ENCODE data around the gene SEPTIN8.

SEPTIN8 gene, protein sequence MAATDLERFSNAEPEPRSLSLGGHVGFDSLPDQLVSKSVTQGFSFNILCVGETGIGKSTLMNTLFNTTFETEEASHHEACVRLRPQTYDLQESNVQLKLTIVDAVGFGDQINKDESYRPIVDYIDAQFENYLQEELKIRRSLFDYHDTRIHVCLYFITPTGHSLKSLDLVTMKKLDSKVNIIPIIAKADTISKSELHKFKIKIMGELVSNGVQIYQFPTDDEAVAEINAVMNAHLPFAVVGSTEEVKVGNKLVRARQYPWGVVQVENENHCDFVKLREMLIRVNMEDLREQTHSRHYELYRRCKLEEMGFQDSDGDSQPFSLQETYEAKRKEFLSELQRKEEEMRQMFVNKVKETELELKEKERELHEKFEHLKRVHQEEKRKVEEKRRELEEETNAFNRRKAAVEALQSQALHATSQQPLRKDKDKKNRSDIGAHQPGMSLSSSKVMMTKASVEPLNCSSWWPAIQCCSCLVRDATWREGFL
- long read RNA-seq, full-length matches to known transcripts: 29 of 47 reads
- long read RNA-seq, partial matches to known transcripts: 1 of 47 reads
- long read RNA-seq, other reads (novel, unspliced or antisense): 17 of 47 reads

GRCh38 chr5:132777209-132778069 is at the start of gene SEPTIN8:
SEPTIN8 (minus strand) TSS chr5:132777239; CDS start chr5:132777137, 102 bp downstream.
- TF ChIP-seq CTCF (IDR thresholded peaks at IDR 0.05; ENCODE audit: insufficient read depth, low read length): no peak
- TF ChIP-seq SPI1 (IDR thresholded peaks at IDR 0.05; ENCODE audit: borderline replicate concordance, low read depth): peak; percentile 16; the same call in 1 of the 2 replicates
- no peak within 1 kb of the TSS; the same call in 1 of the 2 replicates for H3K27ac ChIP-seq (replicated peaks)
- no peaks in the 10 kb centered on the region for H3K27me3 ChIP-seq (ENCODE audit: insufficient read depth, poor library complexity, severe bottlenecking)
- no peak for DNase-seq (ENCODE audit: low read depth in 1 of 2, low spot score in 1 of 2)
- peak within 1 kb of the TSS; percentile 55 for H3K4me3 ChIP-seq (replicated peaks; ENCODE audit: insufficient read depth, low read length)

- TF ChIP-seq CTCF (IDR thresholded peaks at IDR 0.05; ENCODE audit: insufficient read depth, low read length): no peak
- TF ChIP-seq, protein P1, sequence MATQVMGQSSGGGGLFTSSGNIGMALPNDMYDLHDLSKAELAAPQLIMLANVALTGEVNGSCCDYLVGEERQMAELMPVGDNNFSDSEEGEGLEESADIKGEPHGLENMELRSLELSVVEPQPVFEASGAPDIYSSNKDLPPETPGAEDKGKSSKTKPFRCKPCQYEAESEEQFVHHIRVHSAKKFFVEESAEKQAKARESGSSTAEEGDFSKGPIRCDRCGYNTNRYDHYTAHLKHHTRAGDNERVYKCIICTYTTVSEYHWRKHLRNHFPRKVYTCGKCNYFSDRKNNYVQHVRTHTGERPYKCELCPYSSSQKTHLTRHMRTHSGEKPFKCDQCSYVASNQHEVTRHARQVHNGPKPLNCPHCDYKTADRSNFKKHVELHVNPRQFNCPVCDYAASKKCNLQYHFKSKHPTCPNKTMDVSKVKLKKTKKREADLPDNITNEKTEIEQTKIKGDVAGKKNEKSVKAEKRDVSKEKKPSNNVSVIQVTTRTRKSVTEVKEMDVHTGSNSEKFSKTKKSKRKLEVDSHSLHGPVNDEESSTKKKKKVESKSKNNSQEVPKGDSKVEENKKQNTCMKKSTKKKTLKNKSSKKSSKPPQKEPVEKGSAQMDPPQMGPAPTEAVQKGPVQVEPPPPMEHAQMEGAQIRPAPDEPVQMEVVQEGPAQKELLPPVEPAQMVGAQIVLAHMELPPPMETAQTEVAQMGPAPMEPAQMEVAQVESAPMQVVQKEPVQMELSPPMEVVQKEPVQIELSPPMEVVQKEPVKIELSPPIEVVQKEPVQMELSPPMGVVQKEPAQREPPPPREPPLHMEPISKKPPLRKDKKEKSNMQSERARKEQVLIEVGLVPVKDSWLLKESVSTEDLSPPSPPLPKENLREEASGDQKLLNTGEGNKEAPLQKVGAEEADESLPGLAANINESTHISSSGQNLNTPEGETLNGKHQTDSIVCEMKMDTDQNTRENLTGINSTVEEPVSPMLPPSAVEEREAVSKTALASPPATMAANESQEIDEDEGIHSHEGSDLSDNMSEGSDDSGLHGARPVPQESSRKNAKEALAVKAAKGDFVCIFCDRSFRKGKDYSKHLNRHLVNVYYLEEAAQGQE (IDR thresholded peaks at IDR 0.05; ENCODE audit: insufficient replicate concordance, low read depth): no peak
- TF ChIP-seq POLR2AphosphoS5 (IDR thresholded peaks at IDR 0.05; ENCODE audit: low read depth): no peak
- no peak for TF ChIP-seq SPI1 (IDR thresholded peaks at IDR 0.05; ENCODE audit: borderline replicate concordance, low read depth)
- no peak for TF ChIP-seq GABPA (IDR thresholded peaks at IDR 0.05; ENCODE audit: low read depth)
- H3K27ac ChIP-seq (replicated peaks): no peak overlapping the region
- H3K4me3 ChIP-seq (replicated peaks; ENCODE audit: insufficient read depth, low read length): no peak overlapping the region
- peaks cover 2% of the 10 kb centered on the region for H3K27me3 ChIP-seq (ENCODE audit: insufficient read depth, poor library complexity, severe bottlenecking)
- no peak for DNase-seq (ENCODE audit: low read depth in 1 of 2, low spot score in 1 of 2)
Observed at GRCh38 chr5:132826424-132827082, 49.5 kb upstream of the SEPTIN8 start.

DNA sequence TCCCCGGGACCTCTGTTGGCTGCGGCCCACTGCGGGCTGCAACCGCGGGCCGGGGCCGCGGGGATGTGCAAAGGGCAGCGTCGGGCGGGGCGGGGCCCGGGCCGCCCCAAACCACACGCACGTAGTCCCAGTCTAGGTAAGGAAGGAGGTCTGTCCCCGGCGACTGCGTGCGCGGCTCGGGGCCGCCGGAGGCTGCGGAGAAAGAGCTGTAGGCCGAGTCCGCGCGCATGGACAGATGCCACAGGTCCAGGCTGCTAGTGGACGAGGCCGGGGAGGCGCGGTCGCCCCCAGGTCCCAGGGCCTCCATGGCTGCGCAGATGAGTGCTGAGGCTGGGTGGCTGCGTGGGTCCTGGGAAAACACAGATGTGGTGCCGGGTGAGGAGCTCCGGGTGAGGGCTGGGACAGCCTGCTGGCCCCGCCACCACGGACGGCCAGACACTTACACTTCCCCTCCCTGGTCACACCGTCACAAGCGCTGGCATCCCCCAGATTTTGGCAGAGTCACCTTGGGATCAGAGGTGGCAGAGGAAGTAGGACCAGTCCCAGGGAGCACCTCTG is 48.9 kb upstream of the SEPTIN8 start:
- TF ChIP-seq, protein P1 (IDR thresholded peaks at IDR 0.05; ENCODE audit: insufficient replicate concordance, low read depth): no peak
- TF ChIP-seq POLR2AphosphoS5 (IDR thresholded peaks at IDR 0.05; ENCODE audit: low read depth) (no peak), GABPA (IDR thresholded peaks at IDR 0.05; ENCODE audit: low read depth) (no peak), CTCF (IDR thresholded peaks at IDR 0.05; ENCODE audit: insufficient read depth, low read length) (no peak), SPI1 (IDR thresholded peaks at IDR 0.05; ENCODE audit: borderline replicate concordance, low read depth) (no peak)
- Histone ChIP-seq H3K27me3 (ENCODE audit: insufficient read depth, poor library complexity, severe bottlenecking) (peaks cover 2% of the 10 kb centered on the region), H3K27ac (replicated peaks) (no peak overlapping the region), H3K4me3 (replicated peaks; ENCODE audit: insufficient read depth, low read length) (no peak overlapping the region)
- DNase-seq (ENCODE audit: low read depth in 1 of 2, low spot score in 1 of 2): no peak
